ENCODE data around the gene CCM2L. TPM values are rescaled to one million over a fixed set of nuclear protein-coding genes. Genes with fewer than 3 reads are reported as not detected.

Gene CCM2L
- polyA plus RNA-seq, 3 donors, result not detected

- H3K36me3 ChIP-seq (replicated peaks in 1 of 2; ENCODE audit: control insufficient read depth in 1 of 2, insufficient read depth in 2 of 2, low read length in 2 of 2), result no peaks in the 10 kb centered on the region
- no peaks in the 10 kb centered on the region for H3K4me1 ChIP-seq (ENCODE audit: control insufficient read depth in 1 of 2, insufficient read depth in 2 of 2, low read length in 2 of 2)
- no peak overlapping the region for H3K27ac ChIP-seq (ENCODE audit: low read depth in 1 of 2, low read length in 2 of 2)
- H4K20me1 ChIP-seq (ENCODE audit: insufficient read depth, low read length), result no peaks in the 10 kb centered on the region
- H3K9ac ChIP-seq (ENCODE audit: insufficient read depth, low read length, poor library complexity, severe bottlenecking), result no peak overlapping the region
- H3K9me3 Mint-ChIP-seq, result peaks cover 0 to 4% (median 0%) of the 10 kb centered on the region in 7 donors
- WGBS (ENCODE audit: insufficient coverage), result 94% methylated on average over 2 of the region's 2 CpGs
- H2AFZ ChIP-seq (ENCODE audit: insufficient read depth, low read depth, low read length, poor library complexity, severe bottlenecking), result no peak overlapping the region
- H3K27ac Mint-ChIP-seq, result no peak overlapping the region
- no peak overlapping the region for H3K4me2 ChIP-seq (replicated peaks; ENCODE audit: extremely low read depth, low read length, poor library complexity, severe bottlenecking)
- no peak for TF ChIP-seq CTCF (IDR thresholded peaks at IDR 0.05)
- DNase-seq, result no peak
- H3K4me3 ChIP-seq (replicated peaks in 1 of 3; ENCODE audit: low read depth in 2 of 3, low read length in 3 of 3), result no peak overlapping the region
- H3K4me1 Mint-ChIP-seq, result no peaks in the 10 kb centered on the region
- H3K36me3 Mint-ChIP-seq, result no peaks in the 10 kb centered on the region
- H3K27me3 Mint-ChIP-seq (ENCODE audit: low read depth in 3 of 3), result peaks cover 29 to 41% (median 36%) of the 10 kb centered on the region in 3 donors
- H3K4me3 Mint-ChIP-seq, result no peak overlapping the region
- H3K27me3 ChIP-seq (ENCODE audit: control insufficient read depth in 2 of 2, insufficient read depth in 2 of 2, low read length in 2 of 2), result peaks cover 13 to 29% of the 10 kb centered on the region in 2 donors
- intact Hi-C loops (cut with micrococcal nuclease), result no loop called here
- H3K9me3 ChIP-seq (replicated peaks in 1 of 2; ENCODE audit: control insufficient read depth in 1 of 2, insufficient read depth in 1 of 2, low read length in 2 of 2), result no peaks in the 10 kb centered on the region
- no peaks in the 10 kb centered on the region for H3K79me2 ChIP-seq (ENCODE audit: insufficient read depth, low read length)
Measured at GRCh38 chr20:31998246-31998645, 12.0 kb upstream of the CCM2L start.

DNA sequence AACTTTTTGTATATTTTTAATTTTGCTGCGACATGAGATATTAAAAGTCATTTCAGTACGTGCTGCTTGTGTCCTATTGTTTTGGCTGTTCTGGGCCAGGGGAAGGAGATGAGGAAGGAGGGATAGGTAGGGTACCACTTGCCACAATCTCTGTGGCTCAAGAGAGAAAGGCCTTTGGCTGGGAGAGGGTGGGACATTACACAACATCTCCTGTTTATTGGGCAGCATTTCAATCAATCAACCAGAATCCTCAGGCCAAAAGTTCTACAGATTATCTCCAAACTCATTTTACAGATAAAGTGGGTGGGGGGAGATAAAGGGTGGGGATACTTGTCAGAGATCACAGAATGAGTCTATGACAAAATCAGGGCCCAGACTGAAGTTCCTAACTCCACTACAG is 6.9 kb upstream of the CCM2L start:
- Histone ChIP-seq H3K4me3 (replicated peaks in 1 of 3; ENCODE audit: low read depth in 2 of 3, low read length in 3 of 3) (no peak overlapping the region), H3K27me3 (ENCODE audit: control insufficient read depth in 2 of 2, insufficient read depth in 2 of 2, low read length in 2 of 2) (no peaks in the 10 kb centered on the region), H3K9me3 (replicated peaks in 1 of 2; ENCODE audit: control insufficient read depth in 1 of 2, insufficient read depth in 1 of 2, low read length in 2 of 2) (no peaks in the 10 kb centered on the region), H4K20me1 (ENCODE audit: insufficient read depth, low read length) (no peaks in the 10 kb centered on the region), H3K79me2 (ENCODE audit: insufficient read depth, low read length) (no peaks in the 10 kb centered on the region), H3K9ac (ENCODE audit: insufficient read depth, low read length, poor library complexity, severe bottlenecking) (no peak overlapping the region), H3K4me1 (ENCODE audit: control insufficient read depth in 1 of 2, insufficient read depth in 2 of 2, low read length in 2 of 2) (peaks cover 6 to 7% of the 10 kb centered on the region in 2 donors), H3K36me3 (replicated peaks in 1 of 2; ENCODE audit: control insufficient read depth in 1 of 2, insufficient read depth in 2 of 2, low read length in 2 of 2) (no peaks in the 10 kb centered on the region), H2AFZ (ENCODE audit: insufficient read depth, low read depth, low read length, poor library complexity, severe bottlenecking) (no peak overlapping the region), H3K4me2 (replicated peaks; ENCODE audit: extremely low read depth, low read length, poor library complexity, severe bottlenecking) (no peak overlapping the region), H3K27ac (ENCODE audit: low read depth in 1 of 2, low read length in 2 of 2) (no peak overlapping the region)
- Mint-ChIP-seq H3K4me1 (peaks cover 8% of the 10 kb centered on the region), H3K36me3 (no peaks in the 10 kb centered on the region), H3K27ac (no peak overlapping the region), H3K9me3 (no peaks in the 10 kb centered on the region), H3K27me3 (ENCODE audit: low read depth in 3 of 3) (peaks cover 5 to 8% (median 6%) of the 10 kb centered on the region in 3 donors), H3K4me3 (no peak overlapping the region)
- 100% methylated on average over 1 of the region's 2 CpGs for WGBS (ENCODE audit: insufficient coverage)
- DNase-seq, result no peak
- intact Hi-C loops (cut with micrococcal nuclease), result no loop called here
- TF ChIP-seq CTCF (IDR thresholded peaks at IDR 0.05), result no peak

Data from CD14-positive monocyte (primary cell).